NCI-H2227 (cell line): ENCODE results near the gene KRT72.

Experiments used
- DNase-seq: peaks from one replicate; lab custom pipeline; 2025; ENCODE audit not compliant: unreplicated experiment; lab: John Stamatoyannopoulos, UW

KRT72 gene

DNA sequence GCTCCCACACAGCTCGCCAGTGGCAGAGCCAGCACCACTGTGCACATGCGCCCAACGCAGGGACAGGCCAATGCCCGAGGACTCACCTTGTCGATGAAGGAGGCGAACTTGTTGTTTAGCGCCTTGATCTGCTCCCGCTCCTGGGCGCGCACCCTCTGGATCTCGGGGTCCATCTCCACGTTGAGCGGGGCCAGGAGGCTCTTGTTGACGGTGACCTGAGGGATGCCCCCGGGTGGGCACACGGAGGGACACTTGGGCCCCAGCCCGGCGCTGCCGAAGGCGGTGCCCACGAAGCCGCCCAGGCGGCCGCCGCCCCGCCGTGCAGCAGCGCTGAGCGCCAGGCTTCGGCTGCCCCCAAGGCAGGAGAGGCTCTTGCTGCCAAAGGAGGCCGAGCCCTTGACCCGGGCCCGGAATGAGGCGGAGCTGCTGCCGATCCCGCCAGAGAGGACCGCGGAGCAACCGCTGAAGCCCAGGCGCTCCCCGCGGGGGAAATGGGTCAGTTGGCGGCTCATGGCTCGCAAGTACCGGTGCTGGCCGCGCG lies at the start of gene KRT72:
TSS of gene KRT72 (minus strand) at position 523 of the 541 bp plus-strand sequence. CDS start at position 512, 11 bp downstream.
- DNase-seq, result no peak

- DNase-seq, result no peak
Observed at GRCh38 chr12:52650520-52651081, 49.3 kb upstream of the KRT72 start.

DNA sequence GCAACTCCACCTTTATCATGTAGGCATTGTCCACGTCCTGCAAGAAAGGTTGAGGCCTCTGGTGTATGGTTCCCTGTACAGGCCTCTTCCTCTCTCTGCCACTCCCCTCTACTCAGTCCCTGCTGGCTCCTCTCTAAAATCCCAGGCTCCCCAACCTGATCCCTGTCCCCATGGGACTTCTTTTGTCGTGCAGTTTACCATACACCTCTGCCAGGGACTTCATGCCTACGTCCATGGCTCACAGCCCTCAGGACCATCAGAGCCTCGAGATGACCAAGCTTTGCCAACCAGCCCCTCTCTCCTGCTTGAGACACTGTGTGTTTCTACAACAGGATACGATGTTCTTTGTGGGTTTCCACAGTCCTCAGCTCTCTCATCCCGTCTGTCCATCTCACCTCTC lies 47.8 kb upstream of the KRT72 start:
- no peak for DNase-seq

DNA sequence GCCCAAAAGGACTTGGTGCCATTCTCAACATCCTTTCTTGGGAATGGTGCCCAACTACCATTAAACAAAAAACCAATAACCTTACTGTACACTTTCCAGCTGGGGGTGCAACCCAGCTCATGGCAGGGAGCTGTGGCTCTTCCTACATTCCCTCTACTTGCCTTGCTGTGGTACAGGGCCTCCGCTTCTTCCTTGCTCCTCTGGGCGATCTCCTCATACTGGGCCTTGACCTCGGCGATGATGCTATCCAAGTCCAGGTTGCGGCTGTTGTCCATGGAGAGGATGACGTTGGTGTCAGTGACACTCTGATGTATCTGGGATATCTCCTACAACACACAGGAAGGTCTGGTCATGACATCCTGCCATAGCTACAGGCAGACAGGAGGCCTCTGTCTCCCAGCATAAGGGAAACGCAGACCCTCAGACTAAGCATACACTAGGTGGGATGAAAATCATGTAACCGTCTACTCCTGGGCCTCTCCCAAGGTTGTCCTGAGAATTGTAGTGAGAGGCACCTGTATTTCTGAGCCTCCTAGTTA lies 46.8 kb upstream of the KRT72 start:
- no peak for DNase-seq

- no peak for DNase-seq
Observed at GRCh38 chr12:52647601-52648000, 46.3 kb upstream of the KRT72 start.

GRCh38 chr12:52646613-52647012 lies 45.4 kb upstream of the KRT72 start:
- no peak for DNase-seq

DNA sequence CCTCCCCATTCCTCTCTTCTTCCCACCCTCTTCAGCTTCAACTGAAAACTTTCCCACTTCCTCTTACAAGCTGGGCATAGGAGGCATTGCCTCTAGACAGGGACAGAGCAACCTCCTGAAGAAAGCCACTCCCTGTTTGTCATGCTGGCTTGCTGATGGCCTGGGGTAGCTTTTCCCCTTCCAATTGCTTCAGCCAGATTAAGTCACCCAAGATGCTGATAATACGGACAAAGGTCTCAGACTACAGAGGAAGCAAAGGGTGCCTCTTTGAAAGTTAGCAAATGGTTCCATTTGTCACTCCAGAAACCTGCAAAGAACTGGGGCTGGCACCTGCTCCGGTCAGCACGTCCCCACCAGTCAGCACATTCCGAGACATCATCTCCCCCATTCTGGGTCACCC lies 44.7 kb upstream of the KRT72 start:
- DNase-seq, result no peak

DNA sequence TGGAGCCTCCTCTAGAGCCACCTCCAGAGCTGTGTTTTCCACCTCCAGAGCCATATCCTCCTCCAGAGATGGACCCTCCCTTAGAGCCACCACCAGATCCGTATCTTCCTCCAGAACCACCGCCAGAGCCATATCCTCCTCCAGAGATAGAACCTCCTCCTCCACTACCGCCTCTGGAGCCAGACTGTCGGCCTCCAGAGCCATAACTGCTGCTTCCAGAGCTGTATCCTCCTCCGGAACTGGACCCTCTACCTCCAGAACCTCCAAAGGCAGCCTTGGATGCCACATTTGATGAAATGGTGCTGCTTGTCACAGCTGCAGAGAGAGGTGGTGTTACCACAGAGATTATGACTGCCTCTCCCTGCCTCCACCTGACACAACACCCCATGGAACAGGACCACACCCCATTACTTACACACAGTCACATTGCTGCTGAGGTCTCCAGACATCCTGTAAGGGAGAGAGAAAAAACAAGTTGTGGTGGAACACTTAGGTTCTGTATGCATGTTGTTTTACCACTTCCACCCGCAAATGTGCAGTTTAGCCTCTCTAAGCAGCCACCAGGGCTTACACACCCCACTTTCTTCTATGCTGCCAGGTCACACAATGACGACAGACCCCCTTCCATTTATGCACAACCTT lies 44.0 kb upstream of the KRT72 start:
- DNase-seq, result no peak

DNA sequence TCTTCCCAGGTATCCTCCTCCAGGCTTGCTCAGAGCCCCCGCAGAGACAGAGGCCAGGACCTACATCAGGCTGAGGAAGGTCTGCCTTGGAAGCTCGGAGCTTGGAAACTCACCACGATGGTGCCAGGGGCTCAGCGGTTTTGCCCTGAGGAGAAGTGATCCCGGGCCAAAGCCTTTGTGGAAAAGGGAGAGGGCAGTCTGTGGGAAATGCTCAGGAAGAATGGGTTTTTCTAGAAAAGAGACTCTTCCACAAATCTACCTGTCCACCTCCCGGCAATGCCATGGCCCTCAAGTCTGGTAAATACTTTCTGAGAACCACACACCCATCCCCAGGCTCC lies 42.8 kb upstream of the KRT72 start:
- no peak for DNase-seq

DNA sequence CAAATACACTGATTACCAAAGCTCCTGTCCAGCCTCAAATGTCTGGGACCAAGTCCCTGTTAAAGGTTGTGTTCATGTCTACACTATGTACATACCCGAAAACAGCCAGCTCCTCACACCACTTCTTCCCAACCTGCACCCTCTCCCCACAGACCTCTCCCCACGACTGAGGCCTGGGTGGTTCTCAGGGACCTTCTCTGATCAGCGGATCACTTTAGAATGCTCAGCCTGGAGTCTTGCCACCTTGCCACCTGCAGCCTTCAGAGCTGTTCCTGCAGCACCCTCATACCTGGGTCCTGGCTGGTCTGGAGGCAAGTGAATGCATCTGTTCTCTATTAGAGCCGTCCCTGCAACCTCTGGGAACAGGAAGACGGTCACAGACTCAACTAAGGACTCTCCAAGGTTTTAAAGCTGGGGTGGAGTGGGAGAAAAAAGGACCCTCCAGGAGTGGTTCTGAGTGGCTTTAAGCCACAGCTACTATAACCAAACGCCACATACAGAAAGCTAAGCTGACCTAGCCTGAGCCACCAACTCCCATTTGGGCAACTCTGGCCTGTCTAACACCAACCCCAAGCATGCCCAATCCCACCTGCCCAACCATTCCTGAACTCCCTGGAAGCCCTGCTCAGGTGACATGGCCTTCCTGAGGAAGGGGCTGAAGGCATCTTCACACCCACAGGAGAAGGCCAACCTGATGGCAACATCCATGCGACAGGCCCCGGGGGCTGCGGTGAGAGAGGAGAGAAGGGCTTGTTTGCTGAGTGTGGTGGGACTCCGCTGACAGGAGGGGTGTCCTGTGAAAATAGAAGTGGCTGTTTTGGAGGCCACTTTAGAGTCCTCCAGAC lies 42.2 kb upstream of the KRT72 start:
- DNase-seq, result no peak

DNA sequence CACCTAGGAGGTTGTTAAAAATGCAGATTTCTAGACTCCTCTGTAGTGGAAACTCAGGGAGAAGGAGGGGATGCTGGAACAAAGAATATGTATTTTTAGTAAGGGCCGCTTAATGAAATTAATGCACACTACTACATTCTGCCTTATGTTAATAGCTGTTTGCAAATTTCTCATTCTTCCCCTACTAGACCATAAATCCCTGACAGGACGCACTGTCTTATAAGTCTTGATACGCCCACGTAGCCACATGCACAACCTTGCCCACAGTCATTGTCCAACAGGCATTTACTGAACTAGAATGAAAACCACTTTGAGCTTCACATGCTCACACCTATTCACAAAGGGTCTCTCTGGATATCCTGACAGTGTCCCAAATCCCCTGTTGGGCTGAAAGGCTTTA lies 40.2 kb upstream of the KRT72 start:
- no peak for DNase-seq

DNA sequence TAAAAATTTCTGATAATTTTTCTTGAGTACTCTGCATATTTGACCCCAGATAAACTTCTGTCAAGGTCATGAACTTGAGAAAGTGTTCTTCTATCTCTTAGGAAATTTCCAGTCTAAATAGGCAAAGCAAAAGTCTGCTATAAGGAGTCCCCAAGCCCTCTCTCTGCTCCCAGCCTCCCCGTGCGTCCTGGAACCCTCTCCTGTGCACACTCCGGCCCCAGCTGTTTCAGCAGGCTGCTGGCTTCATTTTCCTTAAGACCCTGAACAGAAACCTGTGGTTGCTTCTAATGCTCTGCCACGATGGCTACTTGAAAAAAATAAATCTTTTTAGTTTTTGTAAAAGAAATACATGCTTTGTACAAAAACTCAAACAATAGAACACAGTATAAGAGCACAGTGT lies 36.0 kb upstream of the KRT72 start:
- no peak for DNase-seq

DNA sequence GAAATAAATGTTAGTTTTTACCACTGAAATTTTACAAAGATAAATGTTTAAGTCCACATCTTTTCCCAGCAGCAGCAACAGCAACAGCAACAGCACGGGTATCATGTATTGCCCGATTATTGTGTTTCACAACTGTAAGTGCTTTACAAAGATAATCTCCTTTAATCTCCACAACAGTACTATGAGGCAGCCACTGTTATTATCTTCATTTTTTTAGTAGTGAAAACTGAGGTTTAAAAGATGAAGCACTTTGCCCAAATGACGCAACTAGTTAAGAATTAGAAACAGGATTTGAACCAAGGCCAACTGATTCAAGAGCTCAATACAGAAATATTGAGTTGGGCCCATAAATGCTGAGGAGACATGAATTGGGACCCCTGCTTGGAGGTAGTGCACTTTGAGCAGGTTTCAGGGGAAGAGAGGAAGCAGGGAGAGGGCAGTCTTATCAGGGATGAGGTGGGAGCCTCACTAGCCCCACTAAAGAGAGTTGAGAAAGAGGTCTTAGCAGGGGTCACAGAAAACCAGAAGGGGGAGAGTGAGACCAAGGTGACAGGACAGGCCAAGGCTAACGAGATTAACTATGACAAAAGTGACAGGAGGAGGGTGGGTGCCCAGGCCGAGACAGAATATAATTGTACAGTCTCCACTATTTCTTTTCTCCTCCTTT lies 35.5 kb upstream of the KRT72 start:
- DNase-seq, result no peak

- DNase-seq, result no peak
Observed at GRCh38 chr12:52636189-52636588, 34.9 kb upstream of the KRT72 start.

GRCh38 chr12:52634266-52635056 lies 33.2 kb upstream of the KRT72 start:
- DNase-seq, result no peak

GRCh38 chr12:52633383-52633782 lies 32.1 kb upstream of the KRT72 start:
- no peak for DNase-seq

DNA sequence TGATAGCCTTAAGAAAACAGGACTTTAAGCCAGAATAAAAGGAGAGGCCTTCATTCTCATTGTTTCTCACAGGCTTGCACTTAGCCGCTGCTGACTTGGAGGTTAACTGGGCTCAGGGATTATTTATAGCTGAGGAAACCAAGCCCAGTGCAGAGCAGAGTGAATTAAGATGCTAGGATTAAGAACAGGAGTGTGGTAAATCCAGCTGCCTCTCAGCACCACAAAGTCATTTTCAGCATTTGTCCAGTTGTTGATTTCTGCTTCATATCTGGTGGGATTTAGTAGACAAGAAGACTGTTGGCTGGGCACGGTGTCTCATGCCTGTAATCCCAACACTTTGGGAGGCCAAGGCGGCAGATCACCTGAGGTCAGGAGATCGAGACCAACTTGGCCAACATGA lies 31.4 kb upstream of the KRT72 start:
- no peak for DNase-seq

GRCh38 chr12:52631676-52632459 lies 30.6 kb upstream of the KRT72 start:
- no peak for DNase-seq

- no peak for DNase-seq
Observed at GRCh38 chr12:52631264-52631663, 30.0 kb upstream of the KRT72 start.
